Mesenchymal stem cell (in vitro differentiated cells and primary cell): ENCODE results near the gene SPATA12.

Experiments used
- DNase-seq: peaks from one replicate; pipeline ENCODE4 v3.0.0-alpha.2; 2013
- H2AFZ ChIP-seq: one replicate; pipeline ENCODE4 v1.6.1; 2013; ENCODE audit warnings: low read depth, mild to moderate bottlenecking, control low read depth, inconsistent platforms, low read length, moderate library complexity
- H2AK5ac ChIP-seq: 2 replicates; pipeline ENCODE4 v1.6.1; 2013; ENCODE audit warnings: low read length, moderate library complexity, mild to moderate bottlenecking, inconsistent platforms; ENCODE audit not compliant: severe bottlenecking
- H2BK120ac ChIP-seq: one replicate; pipeline ENCODE4 v1.6.1; 2013; ENCODE audit warnings: low read depth, mild to moderate bottlenecking, inconsistent platforms, low read length, moderate library complexity
- H2BK12ac ChIP-seq, 2 experiments: one replicate each; pipeline ENCODE4 v1.6.1; 2013; ENCODE audit warnings: inconsistent platforms in 2 of 2, low read length in 2 of 2, mild to moderate bottlenecking in 2 of 2, moderate library complexity in 2 of 2, control low read depth in 1 of 2
- H2BK15ac ChIP-seq: one replicate; pipeline ENCODE4 v1.6.1; 2013; ENCODE audit warnings: mild to moderate bottlenecking, low read depth, inconsistent platforms; ENCODE audit not compliant: poor library complexity, severe bottlenecking
- H2BK5ac ChIP-seq: 2 replicates; pipeline ENCODE4 v1.6.1; 2013; ENCODE audit warnings: low read depth, mild to moderate bottlenecking, low read length, control low read depth, inconsistent platforms; ENCODE audit not compliant: poor library complexity, severe bottlenecking
- H3K14ac ChIP-seq, 2 experiments: one replicate each; pipeline ENCODE4 v1.6.1; 2013; ENCODE audit warnings: inconsistent platforms in 2 of 2, low read length in 2 of 2, control low read depth in 1 of 2, mild to moderate bottlenecking in 1 of 2, moderate library complexity in 1 of 2
- H3K18ac ChIP-seq, 2 experiments: one replicate each; pipeline ENCODE4 v1.6.1; 2013; ENCODE audit warnings: inconsistent platforms in 2 of 2, low read length in 2 of 2, control low read depth in 1 of 2, low read depth in 1 of 2, mild to moderate bottlenecking in 1 of 2
- H3K23ac ChIP-seq, 2 experiments: one replicate each; pipeline ENCODE4 v1.6.1; 2013; ENCODE audit warnings: inconsistent platforms in 2 of 2, low read length in 2 of 2, mild to moderate bottlenecking in 2 of 2, moderate library complexity in 2 of 2, control low read depth in 1 of 2
- H3K27ac ChIP-seq: 2 replicates; pipeline ENCODE4 v1.5.1; 2013; ENCODE audit warnings: mild to moderate bottlenecking, moderate library complexity, low read length, control low read depth, inconsistent platforms; ENCODE audit not compliant: poor library complexity, severe bottlenecking
- H3K27me3 ChIP-seq, 2 experiments: 2 replicates each; pipeline versions ENCODE4 v1.6.1 to v1.7.0; 2013; ENCODE audit warnings: low read length in 2 of 2, mild to moderate bottlenecking in 2 of 2, moderate library complexity in 2 of 2, control low read depth in 1 of 2, inconsistent platforms in 1 of 2; ENCODE audit not compliant: control insufficient read depth in 1 of 2, insufficient read depth in 1 of 2
- H3K36me3 ChIP-seq, 2 experiments: 2 replicates each; pipeline versions ENCODE4 v1.6.1 to v1.7.0; 2013; ENCODE audit warnings: low read length in 2 of 2, control low read depth in 1 of 2, inconsistent platforms in 1 of 2, low read depth in 1 of 2, mild to moderate bottlenecking in 1 of 2; ENCODE audit not compliant: insufficient read depth in 2 of 2, control insufficient read depth in 1 of 2
- H3K4ac ChIP-seq, 2 experiments: one replicate each; pipeline ENCODE4 v1.6.1; 2013; ENCODE audit warnings: inconsistent platforms in 2 of 2, low read length in 2 of 2, mild to moderate bottlenecking in 2 of 2, moderate library complexity in 2 of 2, control low read depth in 1 of 2, low read depth in 1 of 2
- H3K4me1 ChIP-seq: 2 replicates; pipeline ENCODE4 v1.6.1; 2013; ENCODE audit warnings: low read depth, low read length, control low read depth; ENCODE audit not compliant: control insufficient read depth, insufficient read depth
- H3K4me2 ChIP-seq: 2 replicates; pipeline ENCODE4 v1.6.1; 2013; ENCODE audit warnings: low read length, mild to moderate bottlenecking, inconsistent platforms; ENCODE audit not compliant: poor library complexity, severe bottlenecking
- H3K4me3 ChIP-seq, 2 experiments: 2 replicates each; pipeline versions ENCODE4 v1.5.1 to v1.7.0; 2013; ENCODE audit warnings: low read length in 2 of 2, mild to moderate bottlenecking in 2 of 2, control low read depth in 1 of 2, low read depth in 1 of 2; ENCODE audit not compliant: insufficient read depth in 1 of 2
- H3K79me1 ChIP-seq: replicated peaks from 2 replicates; pipeline ENCODE4 v1.6.1; 2013; ENCODE audit warnings: mild to moderate bottlenecking, control low read depth, low read length, inconsistent platforms; ENCODE audit not compliant: poor library complexity, severe bottlenecking
- H3K9ac ChIP-seq: 2 replicates; pipeline ENCODE4 v1.7.0; 2013; ENCODE audit warnings: mild to moderate bottlenecking, low read length, moderate library complexity
- H3K9me3 ChIP-seq: 2 replicates; pipeline ENCODE4 v1.7.0; 2013; ENCODE audit warnings: mild to moderate bottlenecking, low read length; ENCODE audit not compliant: control insufficient read depth
- H4K8ac ChIP-seq: one replicate; pipeline ENCODE4 v1.6.1; 2013; ENCODE audit warnings: inconsistent platforms, mild to moderate bottlenecking, low read length, moderate library complexity
- H4K91ac ChIP-seq: one replicate; pipeline ENCODE4 v1.6.1; 2013; ENCODE audit warnings: mild to moderate bottlenecking, low read length, inconsistent platforms
- WGBS: methylation state at CpG from one replicate; pipeline ENCODE4 v1.1.7; 2013; ENCODE audit warnings: mixed read lengths; 5-methylcytosine and 5-hydroxymethylcytosine counted together

The SPATA12 gene

GRCh38 chr3:57064001-57064400, 3.5 kb downstream of the SPATA12 start:
- H3K4me1 ChIP-seq, result peaks cover 16% of the 10 kb centered on the region
- no peak overlapping the region for H2BK5ac ChIP-seq
- no peak overlapping the region for H2BK12ac ChIP-seq
- H3K14ac ChIP-seq, result no peak overlapping the region
- no peak overlapping the region for H3K18ac ChIP-seq
- H3K23ac ChIP-seq, result no peak overlapping the region
- no peak overlapping the region for H3K27ac ChIP-seq
- no peaks in the 10 kb centered on the region for H3K9me3 ChIP-seq
- 79% methylated on average over 6 of the region's 6 CpGs for WGBS
- DNase-seq, result no peak
- no peak overlapping the region for H4K91ac ChIP-seq
- no peak overlapping the region for H2AK5ac ChIP-seq
- H3K79me1 ChIP-seq, result peaks cover 2% of the 10 kb centered on the region
- H3K9ac ChIP-seq, result no peak overlapping the region
- H3K4me2 ChIP-seq, result no peak overlapping the region
- no peak overlapping the region for H3K4me3 ChIP-seq
- no peak overlapping the region for H2AFZ ChIP-seq
- H4K8ac ChIP-seq, result no peak overlapping the region
- H3K36me3 ChIP-seq, result no peaks in the 10 kb centered on the region
- peaks cover 0 to 9% of the 10 kb centered on the region in 2 experiments for H3K27me3 ChIP-seq
- no peak overlapping the region for H2BK120ac ChIP-seq
- H3K4ac ChIP-seq, result no peak overlapping the region
- H2BK15ac ChIP-seq, result no peak overlapping the region

- Histone ChIP-seq H3K4me3 (no peak overlapping the region), H3K23ac (no peak overlapping the region), H3K9me3 (no peaks in the 10 kb centered on the region), H3K79me1 (peaks cover 2% of the 10 kb centered on the region), H4K91ac (no peak overlapping the region), H3K18ac (no peak overlapping the region), H2AK5ac (no peak overlapping the region), H3K27ac (no peak overlapping the region), H3K27me3 (peaks cover 0 to 9% of the 10 kb centered on the region in 2 experiments), H2BK15ac (no peak overlapping the region), H3K14ac (no peak overlapping the region), H4K8ac (no peak overlapping the region), H2AFZ (no peak overlapping the region), H3K4me1 (peaks cover 16% of the 10 kb centered on the region), H2BK5ac (no peak overlapping the region), H2BK12ac (no peak overlapping the region), H3K36me3 (no peaks in the 10 kb centered on the region), H2BK120ac (no peak overlapping the region), H3K9ac (no peak overlapping the region), H3K4me2 (no peak overlapping the region), H3K4ac (no peak overlapping the region)
- DNase-seq, result no peak
- no CpG with 5 or more reads among the region's 2 CpGs for WGBS
Observed at GRCh38 chr3:57064572-57064971, 4.1 kb downstream of the SPATA12 start.

- Histone ChIP-seq H3K9me3 (no peaks in the 10 kb centered on the region), H2BK5ac (no peak overlapping the region), H3K23ac (no peak overlapping the region), H2AK5ac (no peak overlapping the region), H4K8ac (no peak overlapping the region), H2BK120ac (no peak overlapping the region), H3K27ac (no peak overlapping the region), H3K79me1 (peaks cover 2% of the 10 kb centered on the region), H3K4me2 (no peak overlapping the region), H3K27me3 (peaks cover 0 to 9% of the 10 kb centered on the region in 2 experiments), H3K4me3 (no peak overlapping the region), H2AFZ (no peak overlapping the region), H3K18ac (no peak overlapping the region), H2BK12ac (no peak overlapping the region), H3K4me1 (peaks cover 10% of the 10 kb centered on the region), H4K91ac (no peak overlapping the region), H3K14ac (no peak overlapping the region), H2BK15ac (no peak overlapping the region), H3K9ac (no peak overlapping the region), H3K4ac (no peak overlapping the region), H3K36me3 (no peaks in the 10 kb centered on the region)
- WGBS, result 41% methylated on average over 3 of the region's 3 CpGs
- peak; percentile 62 for DNase-seq
Observed at GRCh38 chr3:57065588-57065987, 5.1 kb downstream of the SPATA12 start.

GRCh38 chr3:57066471-57066870, 6.0 kb downstream of the SPATA12 start:
- no peak overlapping the region for H4K91ac ChIP-seq
- peaks cover 2% of the 10 kb centered on the region for H3K79me1 ChIP-seq
- no peak overlapping the region for H2AK5ac ChIP-seq
- H4K8ac ChIP-seq, result no peak overlapping the region
- peaks cover 0 to 9% of the 10 kb centered on the region in 2 experiments for H3K27me3 ChIP-seq
- no peak overlapping the region for H3K9ac ChIP-seq
- no peak overlapping the region for H2BK15ac ChIP-seq
- H3K4ac ChIP-seq, result no peak overlapping the region
- H3K36me3 ChIP-seq, result no peaks in the 10 kb centered on the region
- no peak overlapping the region for H2AFZ ChIP-seq
- no peak overlapping the region for H3K4me3 ChIP-seq
- H2BK12ac ChIP-seq, result no peak overlapping the region
- H3K14ac ChIP-seq, result no peak overlapping the region
- H3K18ac ChIP-seq, result no peak overlapping the region
- H3K4me1 ChIP-seq, result peaks cover 9% of the 10 kb centered on the region
- H3K27ac ChIP-seq, result no peak overlapping the region
- H3K9me3 ChIP-seq, result no peaks in the 10 kb centered on the region
- H2BK5ac ChIP-seq, result no peak overlapping the region
- no peak overlapping the region for H3K4me2 ChIP-seq
- no peak overlapping the region for H2BK120ac ChIP-seq
- no peak for DNase-seq
- WGBS, result 99% methylated on average over 3 of the region's 6 CpGs
- no peak overlapping the region for H3K23ac ChIP-seq
